LNCaP clone FGC (cell line): Measurements from ENCODE around the gene SUPV3L1.

Experiments
- DNase-seq: peaks from one replicate; pipeline ENCODE4 v3.0.0-alpha.2; 2011; ENCODE audit warnings: low read depth
- H3K4me3 ChIP-seq: 2 replicates; pipeline ENCODE4 v1.5.1; 2011; ENCODE audit warnings: mild to moderate bottlenecking, low read depth, low read length, control low read depth
- TF ChIP-seq, protein P1 (sequence below): IDR thresholded peaks from 2 replicates; pipeline ENCODE4 v1.5.1; 2012; ENCODE audit warnings: mild to moderate bottlenecking; ENCODE audit not compliant: control insufficient read depth, insufficient read depth; ENCODE audit errors: extremely low read depth

SUPV3L1 gene

GRCh38 chr10:69220041-69220451, 40.0 kb downstream of the SUPV3L1 start, which contains the start of gene HKDC1:
HKDC1 (plus strand) TSS chr10:69220332; CDS start chr10:69220436, 104 bp downstream.
- DNase-seq = no peak
- TF ChIP-seq, protein P1, sequence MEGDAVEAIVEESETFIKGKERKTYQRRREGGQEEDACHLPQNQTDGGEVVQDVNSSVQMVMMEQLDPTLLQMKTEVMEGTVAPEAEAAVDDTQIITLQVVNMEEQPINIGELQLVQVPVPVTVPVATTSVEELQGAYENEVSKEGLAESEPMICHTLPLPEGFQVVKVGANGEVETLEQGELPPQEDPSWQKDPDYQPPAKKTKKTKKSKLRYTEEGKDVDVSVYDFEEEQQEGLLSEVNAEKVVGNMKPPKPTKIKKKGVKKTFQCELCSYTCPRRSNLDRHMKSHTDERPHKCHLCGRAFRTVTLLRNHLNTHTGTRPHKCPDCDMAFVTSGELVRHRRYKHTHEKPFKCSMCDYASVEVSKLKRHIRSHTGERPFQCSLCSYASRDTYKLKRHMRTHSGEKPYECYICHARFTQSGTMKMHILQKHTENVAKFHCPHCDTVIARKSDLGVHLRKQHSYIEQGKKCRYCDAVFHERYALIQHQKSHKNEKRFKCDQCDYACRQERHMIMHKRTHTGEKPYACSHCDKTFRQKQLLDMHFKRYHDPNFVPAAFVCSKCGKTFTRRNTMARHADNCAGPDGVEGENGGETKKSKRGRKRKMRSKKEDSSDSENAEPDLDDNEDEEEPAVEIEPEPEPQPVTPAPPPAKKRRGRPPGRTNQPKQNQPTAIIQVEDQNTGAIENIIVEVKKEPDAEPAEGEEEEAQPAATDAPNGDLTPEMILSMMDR = no peak

GRCh38 chr10:69220507-69220906, 40.5 kb downstream of the SUPV3L1 start:
- TF ChIP-seq, protein P1 = no peak
- no peak for DNase-seq
- H3K4me3 ChIP-seq = no peak overlapping the region

More at GRCh38 chr10:69220041-69220451, 40.0 kb downstream of the SUPV3L1 start, which contains the start of gene HKDC1:
- H3K4me3 ChIP-seq = no peak within 1 kb of the TSS

DNA sequence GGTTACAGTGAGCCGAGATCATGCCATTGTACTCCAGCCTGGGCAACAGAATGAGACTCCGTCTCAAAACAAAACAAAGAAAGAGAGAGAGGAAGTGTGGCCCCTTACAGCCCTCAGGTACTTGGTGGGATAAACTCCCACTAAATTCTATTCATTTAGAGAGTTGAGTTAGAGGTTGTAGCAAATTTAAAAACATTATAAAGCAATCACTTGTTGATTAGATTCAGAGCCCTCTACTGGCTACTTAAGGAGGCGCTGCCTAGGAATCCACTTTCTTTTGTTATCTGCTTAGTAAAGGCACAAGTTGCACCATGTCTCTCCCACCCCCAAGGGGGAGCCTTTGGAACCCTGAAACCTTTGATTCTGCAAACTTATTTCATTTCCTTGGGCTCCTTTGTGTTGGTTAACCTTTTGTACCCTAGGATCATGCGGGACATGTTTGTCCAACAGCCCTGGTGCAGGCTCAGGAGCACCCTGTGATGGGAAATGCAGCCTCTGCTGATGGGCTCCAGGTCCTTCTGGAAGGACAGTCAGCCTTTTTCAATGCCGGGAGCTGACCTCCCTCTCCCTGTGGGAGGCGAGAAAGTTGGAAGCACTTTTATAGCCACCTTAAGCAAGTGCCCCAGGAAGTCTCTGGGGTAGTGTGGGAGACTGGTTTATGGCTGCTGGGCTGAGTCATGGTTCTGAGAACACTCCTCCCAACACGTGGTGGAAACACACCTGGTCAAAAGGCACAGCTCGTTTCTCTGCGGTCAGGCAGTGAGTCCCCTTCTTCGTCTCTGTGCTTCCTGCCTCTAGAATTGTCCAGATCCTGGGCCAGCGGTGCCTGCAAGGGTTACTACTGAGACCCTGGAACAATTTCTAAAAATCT, 42.4 kb downstream of the SUPV3L1 start:
- H3K4me3 ChIP-seq = no peak overlapping the region
- TF ChIP-seq, protein P1 = peak; percentile 46
- no peak for DNase-seq

DNA sequence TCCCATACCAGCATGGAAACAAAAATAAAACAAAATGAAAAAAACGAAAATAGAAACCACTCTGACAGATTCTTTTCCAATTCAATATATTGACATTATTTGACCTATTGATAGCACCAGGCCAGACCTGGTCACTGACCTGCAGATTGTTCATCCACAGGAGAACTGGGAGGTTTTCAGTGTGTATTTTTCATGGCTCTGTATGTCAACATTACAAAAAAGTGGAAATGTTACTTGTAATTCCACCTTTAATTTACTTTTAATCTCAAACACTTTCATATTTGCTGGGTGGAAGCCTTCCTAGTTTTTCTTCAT, 43.0 kb downstream of the SUPV3L1 start:
- no peak for DNase-seq
- TF ChIP-seq, protein P1 = no peak
- no peak overlapping the region for H3K4me3 ChIP-seq

- no peak for DNase-seq
- no peak overlapping the region for H3K4me3 ChIP-seq
- TF ChIP-seq, protein P1 = no peak
These were observed 45.0 kb downstream of the SUPV3L1 start for GRCh38 chr10:69224862-69225657.

DNA sequence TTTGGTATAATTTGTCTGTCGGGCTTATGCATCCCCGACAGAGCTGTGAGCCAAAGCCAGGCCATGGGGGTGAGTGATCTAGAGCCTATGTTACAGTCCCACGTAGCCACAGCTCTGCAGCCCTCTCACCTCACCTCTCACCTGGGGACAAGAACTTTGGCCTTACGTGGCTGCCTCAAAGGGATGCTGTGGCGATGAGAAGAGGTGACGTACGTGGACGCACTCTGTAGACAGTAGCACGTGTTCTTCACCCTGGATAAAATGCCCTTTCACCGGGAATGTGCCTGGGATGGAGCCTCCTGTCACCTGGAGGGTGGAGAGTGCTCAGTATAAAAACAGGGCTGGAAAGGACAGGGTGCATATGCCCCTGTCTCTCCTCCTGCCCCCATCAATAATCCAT, 45.6 kb downstream of the SUPV3L1 start:
- H3K4me3 ChIP-seq = no peak overlapping the region
- no peak for DNase-seq
- TF ChIP-seq, protein P1 = no peak
